ENCODE measurements around the gene KEAP1.
"Not testable (repeated sequence)": the region's sequence is repeated elsewhere in the genome, so short reads cannot be mapped to it uniquely, and the experiment has no call there.

The KEAP1 gene

GRCh38 chr19:10538204-10538983 lies 35.2 kb upstream of the KEAP1 start:
- in situ Hi-C loops (cut with HindIII; ENCODE audit: low sequenced_read_pairs), result no loop called here
- H3K4me3 ChIP-seq (ENCODE audit: low read depth, low read length), result no peak overlapping the region
- DNase-seq (ENCODE audit: low read depth, low spot score), result no peak
- no peak for TF ChIP-seq CTCF (IDR thresholded peaks at IDR 0.05; ENCODE audit: low read depth, low read length)

- no peak for TF ChIP-seq CTCF (IDR thresholded peaks at IDR 0.05; ENCODE audit: low read depth, low read length)
- DNase-seq (ENCODE audit: low read depth, low spot score), result no peak
- H3K4me3 ChIP-seq (ENCODE audit: low read depth, low read length), result no peak overlapping the region
- in situ Hi-C loops (cut with HindIII; ENCODE audit: low sequenced_read_pairs), result no loop called here
Measured at GRCh38 chr19:10537668-10538067, 34.5 kb upstream of the KEAP1 start.

GRCh38 chr19:10535613-10536012 lies 32.5 kb upstream of the KEAP1 start:
- H3K4me3 ChIP-seq (ENCODE audit: low read depth, low read length), result no peak overlapping the region
- in situ Hi-C loops (cut with HindIII; ENCODE audit: low sequenced_read_pairs), result no loop called here
- DNase-seq (ENCODE audit: low read depth, low spot score), result no peak
- no peak for TF ChIP-seq CTCF (IDR thresholded peaks at IDR 0.05; ENCODE audit: low read depth, low read length)

DNA sequence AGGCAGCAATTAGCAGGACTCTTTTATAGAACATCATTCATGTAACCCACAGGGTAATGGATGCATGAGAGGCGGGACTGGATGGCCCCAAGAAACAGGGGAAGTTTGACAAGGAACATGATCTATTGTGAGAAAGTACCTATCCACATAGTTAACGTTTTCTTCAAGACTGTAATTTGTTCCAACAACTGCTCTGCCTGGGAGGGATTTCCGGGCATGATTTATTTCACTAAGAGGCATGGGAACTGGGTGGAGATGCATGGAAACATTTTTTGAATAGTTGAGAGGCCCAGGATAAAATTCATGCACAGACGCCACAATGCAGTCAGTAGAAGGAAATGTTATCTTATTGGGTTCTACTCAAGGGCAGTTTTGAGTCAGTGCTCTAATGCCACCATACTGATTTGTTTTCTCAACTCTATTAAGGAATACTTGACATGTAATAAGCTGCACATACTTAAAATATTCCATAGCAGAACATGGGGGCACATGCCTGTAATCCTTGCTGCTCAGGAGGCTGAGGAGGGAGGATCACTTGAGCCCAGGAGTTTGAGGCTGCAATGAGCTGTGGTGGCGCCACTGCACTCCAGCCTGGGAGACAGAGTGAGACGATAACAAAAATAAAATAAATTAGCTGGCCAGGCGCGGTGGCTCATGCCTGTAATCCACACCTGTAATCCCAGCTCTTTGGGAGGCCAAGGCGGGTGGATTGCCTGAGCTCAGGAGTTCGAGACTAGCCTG lies 30.7 kb upstream of the KEAP1 start:
- no peak overlapping the region for H3K4me3 ChIP-seq (ENCODE audit: low read depth, low read length)
- no peak for TF ChIP-seq CTCF (IDR thresholded peaks at IDR 0.05; ENCODE audit: low read depth, low read length)
- DNase-seq (ENCODE audit: low read depth, low spot score), result peak; percentile 61
- in situ Hi-C loops (cut with HindIII; ENCODE audit: low sequenced_read_pairs), result no loop called here

- no peak for TF ChIP-seq CTCF (IDR thresholded peaks at IDR 0.05; ENCODE audit: low read depth, low read length)
- in situ Hi-C loops (cut with HindIII; ENCODE audit: low sequenced_read_pairs), result no loop called here
- no peak for DNase-seq (ENCODE audit: low read depth, low spot score)
- H3K4me3 ChIP-seq (ENCODE audit: low read depth, low read length), result no peak overlapping the region
Measured at GRCh38 chr19:10532457-10532856, 29.3 kb upstream of the KEAP1 start.

DNA sequence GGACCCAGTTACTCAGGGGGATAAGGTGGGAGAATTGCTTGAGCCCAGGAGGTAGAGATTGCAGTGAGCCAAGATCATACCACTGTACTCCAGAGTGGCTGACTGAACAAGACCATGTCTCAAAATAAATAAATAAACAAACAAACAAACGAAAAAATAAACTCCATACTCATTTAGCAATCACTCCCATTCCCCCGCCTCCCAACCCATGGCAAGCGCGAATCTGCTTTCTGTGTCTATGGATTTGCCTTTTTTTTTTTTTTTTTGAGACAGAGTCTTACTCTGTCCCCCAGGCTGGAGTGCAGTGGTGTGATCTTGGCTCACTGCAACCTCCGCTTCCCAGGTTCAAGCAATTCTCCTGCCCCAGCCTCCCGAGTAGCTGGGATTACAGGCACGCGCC lies 23.7 kb upstream of the KEAP1 start:
- DNase-seq (ENCODE audit: low read depth, low spot score); in situ Hi-C loops (cut with HindIII; ENCODE audit: low sequenced_read_pairs); H3K4me3 ChIP-seq (ENCODE audit: low read depth, low read length): not testable (repeated sequence)

- DNase-seq (ENCODE audit: low read depth, low spot score), result no peak
- H3K4me3 ChIP-seq (ENCODE audit: low read depth, low read length), result no peak overlapping the region
- TF ChIP-seq CTCF (IDR thresholded peaks at IDR 0.05; ENCODE audit: low read depth, low read length), result no peak
- in situ Hi-C loops (cut with HindIII; ENCODE audit: low sequenced_read_pairs), result no loop called here
Measured at GRCh38 chr19:10525636-10526035, 22.5 kb upstream of the KEAP1 start.

Measured in astrocyte of the spinal cord (primary cell).